Naive B cell (primary cell): ENCODE results near the gene LMCD1. TPM values are rescaled to one million over a fixed set of nuclear protein-coding genes. Genes with fewer than 3 reads are reported as not detected.

Experiments used
- ATAC-seq, 2 donors: fragments of 150-1000 bp; cut with Tn5 transposase; 2 replicates each; pipeline ENCODE4 v1.10.0; 2021; ENCODE audit warnings: low read depth in 2 of 2, mild to moderate bottlenecking in 2 of 2, moderate library complexity in 2 of 2
- DNase-seq: peaks from one replicate; pipeline ENCODE4 v3.0.0; 2022
- H3K27ac Mint-ChIP-seq, 6 donors: one replicate each; pipeline ENCODE4 v1.8.0; 2020 to 2022; ENCODE audit warnings: mild to moderate bottlenecking in 6 of 6, mixed read lengths in 6 of 6, moderate library complexity in 5 of 6, inconsistent platforms in 2 of 6
- H3K27me3 Mint-ChIP-seq, 3 donors: one replicate each; pipeline ENCODE4 v1.8.0; 2021 to 2022; ENCODE audit warnings: mixed read lengths in 3 of 3, mild to moderate bottlenecking in 1 of 3
- H3K36me3 Mint-ChIP-seq, 2 donors: one replicate each; pipeline ENCODE4 v1.8.0; 2020 to 2022; ENCODE audit warnings: mixed read lengths in 2 of 2, inconsistent platforms in 1 of 2, mild to moderate bottlenecking in 1 of 2
- H3K4me1 Mint-ChIP-seq, 3 donors: one replicate each; pipeline ENCODE4 v1.8.0; 2020 to 2022; ENCODE audit warnings: mixed read lengths in 3 of 3, inconsistent platforms in 1 of 3, mild to moderate bottlenecking in 1 of 3, moderate library complexity in 1 of 3
- H3K4me3 Mint-ChIP-seq, 8 donors: one replicate each; pipeline ENCODE4 v1.8.0; 2020 to 2022; ENCODE audit warnings: mild to moderate bottlenecking in 8 of 8, mixed read lengths in 8 of 8, moderate library complexity in 8 of 8, inconsistent platforms in 2 of 8
- H3K9me3 Mint-ChIP-seq, 7 donors: one replicate each; pipeline ENCODE4 v1.8.0; 2020 to 2022; ENCODE audit warnings: mixed read lengths in 7 of 7, mild to moderate bottlenecking in 5 of 7, inconsistent platforms in 2 of 7, moderate library complexity in 1 of 7
- polyA plus RNA-seq, 6 donors: library from polyadenylated mRNA; unstranded; fragments of 300-500 nt; fragmentation: Illumina TruSeq; gene quantifications; one replicate each; pipeline ENCODE4 v1.2.3, GENCODE V29; 2021; ENCODE audit warnings: low read depth in 6 of 6

LMCD1 gene
- polyA plus RNA-seq, 6 donors from 2014 or later = 0.56 to 1.0 TPM; not detected in 4

- Mint-ChIP-seq H3K9me3 (peaks cover 0 to 10% (median 0%) of the 10 kb centered on the region in 7 donors), H3K36me3 (no peaks in the 10 kb centered on the region), H3K4me3 (peak overlapping the region in 1 of 8 donors; percentile 76), H3K27ac (peak overlapping the region in 1 of 6 donors; percentile 36), H3K27me3 (peaks cover 0 to 11% (median 0%) of the 10 kb centered on the region in 3 donors), H3K4me1 (peaks cover 0 to 10% (median 9%) of the 10 kb centered on the region in 3 donors)
- no peak for ATAC-seq
- DNase-seq = no peak
Observed at GRCh38 chr3:8623741-8624140, 122.1 kb downstream of the LMCD1 start.

Other genes with a start within 250 kb of the LMCD1 start
- gene SSUH2, start 143.0 kb downstream of the LMCD1 start, polyA plus RNA-seq = not detected
- gene CAV3, start 232.0 kb downstream of the LMCD1 start, polyA plus RNA-seq = under 1 TPM in 1 of 6 donors, not detected in 5; 0.48 TPM